Liver (tissue), 9 donors: ENCODE data around the gene CHRNG. TPM values are rescaled to one million over a fixed set of nuclear protein-coding genes. Genes with fewer than 3 reads are reported as not detected.

Experiments
- DNase-seq: peaks from one replicate; pipeline ENCODE4 v3.0.0-alpha.2; 2017; ENCODE audit warnings: low spot score
- H3K27ac ChIP-seq, 2 donors: one replicate each; pipeline ENCODE4 v1.7.0; 2013; ENCODE audit warnings: inconsistent platforms in 2 of 2, low read length in 2 of 2, control low read depth in 1 of 2, low read depth in 1 of 2, mild to moderate bottlenecking in 1 of 2
- H3K27me3 ChIP-seq, 4 donors: one replicate each; pipeline versions ENCODE4 v1.6.1 to v1.7.0; 2013; ENCODE audit warnings: low read length in 3 of 4, inconsistent platforms in 1 of 4, mild to moderate bottlenecking in 1 of 4, moderate library complexity in 1 of 4; ENCODE audit not compliant: control insufficient read depth in 4 of 4, insufficient read depth in 4 of 4
- H3K36me3 ChIP-seq, 4 donors: one replicate each; pipeline versions ENCODE4 v1.6.1 to v1.7.0; 2013; ENCODE audit warnings: low read length in 3 of 4, mild to moderate bottlenecking in 3 of 4, low read depth in 1 of 4, moderate library complexity in 1 of 4; ENCODE audit not compliant: control insufficient read depth in 4 of 4, insufficient read depth in 3 of 4
- H3K4me1 ChIP-seq, 4 donors: one replicate each; pipeline versions ENCODE4 v1.6.1 to v1.7.0; 2013; ENCODE audit warnings: low read length in 3 of 4, mild to moderate bottlenecking in 3 of 4, moderate library complexity in 1 of 4; ENCODE audit not compliant: control insufficient read depth in 4 of 4, insufficient read depth in 4 of 4
- H3K4me3 ChIP-seq, 3 donors: one replicate each; pipeline versions ENCODE4 v1.6.1 to v1.7.0; 2013; ENCODE audit warnings: low read length in 3 of 3, control low read depth in 1 of 3, low read depth in 1 of 3, mild to moderate bottlenecking in 1 of 3
- H3K9ac ChIP-seq, 2 donors: one replicate each; pipeline ENCODE4 v1.7.0; 2013; ENCODE audit warnings: low read length in 2 of 2, mild to moderate bottlenecking in 2 of 2, moderate library complexity in 2 of 2, control low read depth in 1 of 2, low read depth in 1 of 2
- H3K9me3 ChIP-seq, 4 donors: one replicate each; pipeline versions ENCODE4 v1.6.1 to v1.7.0; 2013; ENCODE audit warnings: low read length in 3 of 4; ENCODE audit not compliant: control insufficient read depth in 4 of 4
- ATF3 ChIP-seq: IDR thresholded peaks from 2 replicates; pipeline ENCODE4 v1.6.1; 2016; ENCODE audit warnings: antibody characterized with exemption
- CTCF ChIP-seq: fragments of 150-350 bp; IDR thresholded peaks from 2 replicates; pipeline ENCODE4 v1.5.1; 2017; ENCODE audit warnings: improper control_type of control experiment, low read depth, low read length; ENCODE audit not compliant: missing input control
- EGR1 ChIP-seq, 2 donors: IDR thresholded peaks; 2 replicates each; pipeline ENCODE4 v1.6.1; 2016 to 2018; ENCODE audit warnings: antibody characterized with exemption in 2 of 2, low read depth in 2 of 2
- FOXA1 ChIP-seq: IDR thresholded peaks from 2 replicates; pipeline ENCODE4 v1.6.1; 2016; ENCODE audit warnings: antibody characterized with exemption
- FOXA2 ChIP-seq: IDR thresholded peaks from 2 replicates; pipeline ENCODE4 v1.6.1; 2016; ENCODE audit warnings: antibody characterized with exemption
- GABPA ChIP-seq, 2 donors: IDR thresholded peaks in 1 of 2; conservative IDR thresholded peaks in 1 of 2; 2 replicates each; pipeline ENCODE4 v1.6.1; 2016; ENCODE audit warnings: antibody characterized with exemption in 2 of 2, mild to moderate bottlenecking in 1 of 2, moderate library complexity in 1 of 2
- HNF4G ChIP-seq: IDR thresholded peaks from 2 replicates; pipeline ENCODE4 v1.6.1; 2016; ENCODE audit warnings: antibody characterized with exemption
- JUND ChIP-seq, 2 donors: IDR thresholded peaks; 2 replicates each; pipeline ENCODE4 v1.6.1; 2016; ENCODE audit warnings: antibody characterized with exemption in 2 of 2
- MAX ChIP-seq: IDR thresholded peaks from 2 replicates; pipeline ENCODE4 v1.6.1; 2016; ENCODE audit warnings: antibody characterized with exemption
- NR2F2 ChIP-seq: IDR thresholded peaks from 2 replicates; pipeline ENCODE4 v1.6.1; 2016; ENCODE audit warnings: antibody characterized with exemption
- RAD21 ChIP-seq, 2 donors: IDR thresholded peaks; 2 replicates each; pipeline ENCODE4 v1.6.1; 2016; ENCODE audit warnings: antibody characterized with exemption in 2 of 2, mild to moderate bottlenecking in 2 of 2
- REST ChIP-seq: IDR thresholded peaks from 2 replicates; pipeline ENCODE4 v1.6.1; 2016; ENCODE audit warnings: antibody characterized with exemption, mild to moderate bottlenecking
- RXRA ChIP-seq, 2 donors: IDR thresholded peaks; 2 replicates each; pipeline ENCODE4 v1.6.1; 2017 to 2018; ENCODE audit warnings: antibody characterized with exemption in 2 of 2, mild to moderate bottlenecking in 1 of 2
- SP1 ChIP-seq: IDR thresholded peaks from 2 replicates; pipeline ENCODE4 v1.6.1; 2018; ENCODE audit warnings: antibody characterized with exemption, mild to moderate bottlenecking
- TAF1 ChIP-seq: conservative IDR thresholded peaks from 2 replicates; pipeline ENCODE4 v1.6.1; 2016; ENCODE audit warnings: antibody characterized with exemption, mild to moderate bottlenecking
- YY1 ChIP-seq: IDR thresholded peaks from 2 replicates; pipeline ENCODE4 v1.6.1; 2016; ENCODE audit warnings: antibody characterized with exemption, mild to moderate bottlenecking
- ZBTB33 ChIP-seq: IDR thresholded peaks from 2 replicates; pipeline ENCODE4 v1.6.1; 2016; ENCODE audit warnings: antibody characterized with exemption
- whole genome bisulfite sequencing: extraction: QIAGEN DNeasy Blood & Tissue Kit; methylation state at CpG from one replicate; pipeline ENCODE4 v1.1.7; 2013; 5-methylcytosine and 5-hydroxymethylcytosine counted together
- polyA plus RNA-seq, 2 donors: library from polyadenylated mRNA; stranded (reverse) in 1 of 2; unstranded in 1 of 2; fragments of 200-250 nt in 1 of 2; fragments of >200 nt in 1 of 2; fragmentation: Nextera tagmentation in 1 of 2; extraction: Ambion mirVana in 1 of 2; gene quantifications; one replicate each; pipeline versions ENCODE4 v1.2.1 to v1.2.3, GENCODE V29; 2013 to 2015
- total RNA-seq, 2 donors: library from RNA; depleted of rRNA; stranded (reverse); fragments of >200 nt; gene quantifications; one replicate each; pipeline ENCODE4 v1.2.3, GENCODE V29; 2014
- donor health status: healthy.
- donor health status: healthy.
- donor health status: healthy.
- donor health status: healthy.
- donor health status: healthy.

Gene CHRNG
- total and polyA plus RNA-seq, 4 donors, result not detected

GRCh38 chr2:232513353-232513752, 26.1 kb upstream of the CHRNG start:
- Histone ChIP-seq H3K27ac (no peak overlapping the region), H3K9me3 (no peaks in the 10 kb centered on the region), H3K27me3 (no peaks in the 10 kb centered on the region), H3K4me1 (no peaks in the 10 kb centered on the region), H3K4me3 (no peak overlapping the region), H3K36me3 (no peaks in the 10 kb centered on the region), H3K9ac (no peak overlapping the region)
- TF ChIP-seq EGR1 (IDR thresholded peaks at IDR 0.05; ENCODE audit: low read depth in 2 of 2) (no peak), FOXA1 (no peak), RXRA (IDR thresholded peaks at IDR 0.05) (no peak)
- no peak for DNase-seq
- 71% methylated on average over 5 of the region's 5 CpGs for WGBS

GRCh38 chr2:232515639-232516038, 23.9 kb upstream of the CHRNG start:
- no peak for DNase-seq

More at GRCh38 chr2:232515639-232516038, 23.9 kb upstream of the CHRNG start:
- WGBS, result 93% methylated on average over 7 of the region's 7 CpGs
- Histone ChIP-seq H3K27me3 (no peaks in the 10 kb centered on the region), H3K36me3 (no peaks in the 10 kb centered on the region), H3K4me3 (no peak overlapping the region), H3K4me1 (no peaks in the 10 kb centered on the region), H3K27ac (no peak overlapping the region), H3K9ac (no peak overlapping the region), H3K9me3 (no peaks in the 10 kb centered on the region)
- no peak for TF ChIP-seq ZBTB33
- no peak for TF ChIP-seq NR2F2
- no peak for TF ChIP-seq SP1
- no peak for TF ChIP-seq GABPA (IDR thresholded peaks at IDR 0.05 in 1 of 2, conservative IDR thresholded peaks at IDR 0.05 in 1 of 2)
- no peak for TF ChIP-seq MAX
- TF ChIP-seq RXRA (IDR thresholded peaks at IDR 0.05), result no peak
- no peak for TF ChIP-seq FOXA1
- TF ChIP-seq HNF4G, result no peak
- no peak for TF ChIP-seq JUND (IDR thresholded peaks at IDR 0.05)
- TF ChIP-seq REST, result no peak
- no peak for TF ChIP-seq CTCF
- TF ChIP-seq FOXA2, result no peak
- TF ChIP-seq YY1, result no peak
- TF ChIP-seq RAD21 (IDR thresholded peaks at IDR 0.05), result no peak
- no peak for TF ChIP-seq ATF3
- no peak for TF ChIP-seq EGR1 (IDR thresholded peaks at IDR 0.05; ENCODE audit: low read depth in 2 of 2)
- TF ChIP-seq TAF1, result no peak
